Measurements from ENCODE around the gene NAV3. TPM values are rescaled to one million over a fixed set of nuclear protein-coding genes. Genes with fewer than 3 reads are reported as not detected.

Gene NAV3
- total RNA-seq, 1 experiment from 2014 or later: 3.0 TPM

DNA sequence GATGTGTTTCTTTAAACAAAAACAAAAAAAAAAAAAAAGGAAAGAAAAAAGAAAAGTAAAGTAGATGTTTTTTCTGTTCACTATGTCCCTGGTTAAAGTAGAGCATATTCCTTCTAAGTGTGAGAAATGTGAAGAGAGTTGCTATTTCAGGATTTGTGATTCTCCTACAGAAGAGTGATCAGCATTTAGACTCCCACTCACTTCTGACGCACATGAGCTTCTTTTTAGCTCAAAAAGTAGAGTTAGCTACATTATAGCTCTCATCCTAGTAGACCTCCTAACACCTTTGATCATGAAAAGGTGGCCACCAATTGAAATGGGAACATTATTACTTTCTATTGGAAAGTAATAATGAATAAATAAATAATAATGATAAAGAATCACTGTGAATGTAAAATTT is 368.2 kb downstream of the NAV3 start:
- Histone ChIP-seq H4K8ac (replicated peaks; ENCODE audit: insufficient read length, low read depth, low read length) (no peak overlapping the region), H3K4me2 (ENCODE audit: insufficient read depth, insufficient read length, low read length) (no peak overlapping the region), H3K23ac (ENCODE audit: insufficient read length, low read depth, low read length) (no peak overlapping the region), H2BK15ac (ENCODE audit: low read depth, low read length) (no peak overlapping the region), H2BK5ac (ENCODE audit: insufficient read length, low read length) (no peak overlapping the region), H3K9ac (ENCODE audit: extremely low read depth, insufficient read length, low read length) (no peak overlapping the region), H3K4me1 (ENCODE audit: insufficient read depth, low read length) (no peaks in the 10 kb centered on the region), H2BK120ac (ENCODE audit: low read depth, low read length, poor library complexity, severe bottlenecking) (no peak overlapping the region), H3K27ac (ENCODE audit: insufficient read length, low read depth, low read length) (no peak overlapping the region), H3K9me3 (ENCODE audit: control insufficient read depth, low read depth, low read length) (no peaks in the 10 kb centered on the region), H4K91ac (ENCODE audit: insufficient read length, low read depth, low read length) (no peak overlapping the region), H3K23me2 (ENCODE audit: insufficient read length, low read depth, low read length, poor library complexity, severe bottlenecking) (no peaks in the 10 kb centered on the region), H2AK5ac (ENCODE audit: insufficient read length, low read length) (no peak overlapping the region), H2BK20ac (ENCODE audit: low read depth, low read length, poor library complexity, severe bottlenecking) (no peak overlapping the region), H3T11ph (ENCODE audit: low read length) (no peak overlapping the region), H3K27me3 (ENCODE audit: insufficient read depth, low read length) (no peaks in the 10 kb centered on the region), H3K18ac (ENCODE audit: insufficient read length, low read depth, low read length) (no peak overlapping the region), H3K14ac (ENCODE audit: insufficient read depth, low read length) (no peak overlapping the region), H3K56ac (ENCODE audit: insufficient read length, low read depth, low read length) (no peak overlapping the region), H2AFZ (ENCODE audit: low read length) (no peak overlapping the region), H2BK12ac (ENCODE audit: insufficient read length, low read depth, low read length) (no peak overlapping the region), H3K79me1 (ENCODE audit: insufficient read depth, low read depth, low read length, poor library complexity, severe bottlenecking) (no peaks in the 10 kb centered on the region), H4K20me1 (ENCODE audit: control insufficient read depth, insufficient read depth, insufficient read length) (no peaks in the 10 kb centered on the region), H3K4ac (ENCODE audit: low read depth, low read length) (no peak overlapping the region), H4K5ac (ENCODE audit: insufficient read length, low read depth, low read length) (no peak overlapping the region), H3K79me2 (ENCODE audit: insufficient read depth, low read length) (no peaks in the 10 kb centered on the region)
- Mint-ChIP-seq H3K4me1 (peaks cover 2 to 3% of the 10 kb centered on the region in 2 experiments; a peak in 2 of 4 replicates), H3K27ac (no peak overlapping the region), H3K27me3 (ENCODE audit: low read depth) (no peaks in the 10 kb centered on the region), H3K36me3 (ENCODE audit: insufficient read depth in 1 of 3, low read depth in 3 of 3) (no peaks in the 10 kb centered on the region), H3K4me3 (no peak overlapping the region), H3K9me3 (no peaks in the 10 kb centered on the region)
- TF ChIP-seq, protein P1, sequence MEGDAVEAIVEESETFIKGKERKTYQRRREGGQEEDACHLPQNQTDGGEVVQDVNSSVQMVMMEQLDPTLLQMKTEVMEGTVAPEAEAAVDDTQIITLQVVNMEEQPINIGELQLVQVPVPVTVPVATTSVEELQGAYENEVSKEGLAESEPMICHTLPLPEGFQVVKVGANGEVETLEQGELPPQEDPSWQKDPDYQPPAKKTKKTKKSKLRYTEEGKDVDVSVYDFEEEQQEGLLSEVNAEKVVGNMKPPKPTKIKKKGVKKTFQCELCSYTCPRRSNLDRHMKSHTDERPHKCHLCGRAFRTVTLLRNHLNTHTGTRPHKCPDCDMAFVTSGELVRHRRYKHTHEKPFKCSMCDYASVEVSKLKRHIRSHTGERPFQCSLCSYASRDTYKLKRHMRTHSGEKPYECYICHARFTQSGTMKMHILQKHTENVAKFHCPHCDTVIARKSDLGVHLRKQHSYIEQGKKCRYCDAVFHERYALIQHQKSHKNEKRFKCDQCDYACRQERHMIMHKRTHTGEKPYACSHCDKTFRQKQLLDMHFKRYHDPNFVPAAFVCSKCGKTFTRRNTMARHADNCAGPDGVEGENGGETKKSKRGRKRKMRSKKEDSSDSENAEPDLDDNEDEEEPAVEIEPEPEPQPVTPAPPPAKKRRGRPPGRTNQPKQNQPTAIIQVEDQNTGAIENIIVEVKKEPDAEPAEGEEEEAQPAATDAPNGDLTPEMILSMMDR (conservative IDR thresholded peaks at IDR 0.05): no peak
- no peak for DNase-seq
- no CpG with 5 or more reads among the region's 1 CpG for WGBS (ENCODE audit: extremely low coverage, insufficient read length, low lambda C conversion rate)
